NK-92 (cell line): ENCODE results near the gene CAMK1.

Source experiments
- DNase-seq: peaks from one replicate; lab custom pipeline; 2025; ENCODE audit not compliant: unreplicated experiment; lab: John Stamatoyannopoulos, UW

The CAMK1 gene

GRCh38 chr3:9769426-9770275, at the start of gene CAMK1:
TSS of gene CAMK1 (minus strand) at chr3:9769947. CDS start at chr3:9767749, 2,198 bp downstream.
- no peak for DNase-seq

- DNase-seq, result no peak
These were observed 49.1 kb upstream of the CAMK1 start for GRCh38 chr3:9818666-9819335.

- no peak for DNase-seq
These were observed 47.7 kb upstream of the CAMK1 start for GRCh38 chr3:9817436-9817835.

GRCh38 chr3:9815986-9816385, 46.2 kb upstream of the CAMK1 start:
- no peak for DNase-seq

- no peak for DNase-seq
These were observed 43.2 kb upstream of the CAMK1 start for GRCh38 chr3:9812870-9813483.

- no peak for DNase-seq
These were observed 41.1 kb upstream of the CAMK1 start for GRCh38 chr3:9810846-9811245.

- no peak for DNase-seq
These were observed 40.7 kb upstream of the CAMK1 start for GRCh38 chr3:9810433-9810770.

GRCh38 chr3:9809615-9810432, 40.1 kb upstream of the CAMK1 start, which contains the start of gene TTLL3:
TSS of gene TTLL3 (plus strand) at chr3:9810262. CDS start at chr3:9810662, 400 bp downstream.
- DNase-seq, result no peak

GRCh38 chr3:9809239-9809614, 39.5 kb upstream of the CAMK1 start:
- DNase-seq, result no peak

GRCh38 chr3:9808345-9809037, 38.7 kb upstream of the CAMK1 start:
- DNase-seq, result no peak

- DNase-seq, result no peak
These were observed 38.2 kb upstream of the CAMK1 start for GRCh38 chr3:9807981-9808344.

- no peak for DNase-seq
These were observed 37.2 kb upstream of the CAMK1 start for GRCh38 chr3:9806688-9807589.

GRCh38 chr3:9806137-9806536, 36.4 kb upstream of the CAMK1 start:
- no peak for DNase-seq

- DNase-seq, result no peak
These were observed 35.2 kb upstream of the CAMK1 start for GRCh38 chr3:9804996-9805395.

GRCh38 chr3:9803494-9803893, 33.7 kb upstream of the CAMK1 start:
- no peak for DNase-seq

GRCh38 chr3:9800529-9800928, 30.8 kb upstream of the CAMK1 start:
- DNase-seq, result no peak

GRCh38 chr3:9797196-9797945, 27.6 kb upstream of the CAMK1 start:
- DNase-seq, result no peak

GRCh38 chr3:9795207-9795606, 25.5 kb upstream of the CAMK1 start:
- no peak for DNase-seq

GRCh38 chr3:9794400-9794799, 24.7 kb upstream of the CAMK1 start:
- no peak for DNase-seq
